Posterior cingulate gyrus (tissue), 11 donors: ENCODE data around the gene IL12A.
A peak's percentile ranks its signal among the peaks of the same experiment; 100 is the strongest.

Experiments
- DNase-seq, 10 donors: peaks; one replicate each; pipeline versions ENCODE4 v3.0.0 to v3.0.0-alpha.2; 2020 to 2021; ENCODE audit warnings: mixed read lengths in 3 of 10
- intact Hi-C: fragments of 100-400 bp; cut with DNase I; formaldehyde crosslinking; loops from one replicate; pipeline ENCODE4 v1.15.1; 2023

IL12A gene

GRCh38 chr3:159988617-159989271 lies at the start of gene IL12A:
TSS of gene IL12A (plus strand) at chr3:159988835.
- intact Hi-C loops = loop anchor here (5.0 kb wide), 1 partner anchor 106 kb away; no protein-coding TSS in a partner anchor

GRCh38 chr3:159941038-159942000 lies 47.3 kb upstream of the IL12A start:
- DNase-seq = no peak
- intact Hi-C loops = no loop called here

More at GRCh38 chr3:159988617-159989271, at the start of gene IL12A:
- DNase-seq = peak; percentile 49 to 95 (median 80)

GRCh38 chr3:159944781-159945180 lies 43.9 kb upstream of the IL12A start:
- intact Hi-C loops = no loop called here
- DNase-seq = no peak

GRCh38 chr3:159945930-159946329 lies 42.7 kb upstream of the IL12A start:
- DNase-seq = no peak
- intact Hi-C loops = no loop called here

- intact Hi-C loops = no loop called here
- no peak for DNase-seq
Observed at GRCh38 chr3:159947220-159947619, 41.4 kb upstream of the IL12A start.

GRCh38 chr3:159948429-159949144 lies 40.0 kb upstream of the IL12A start:
- DNase-seq = no peak
- intact Hi-C loops = no loop called here

- no peak for DNase-seq
- intact Hi-C loops = no loop called here
Observed at GRCh38 chr3:159950156-159950898, 38.3 kb upstream of the IL12A start.

GRCh38 chr3:159951540-159951939 lies 37.1 kb upstream of the IL12A start:
- DNase-seq = no peak
- intact Hi-C loops = no loop called here

GRCh38 chr3:159953325-159954085 lies 35.1 kb upstream of the IL12A start:
- intact Hi-C loops = no loop called here

GRCh38 chr3:159960188-159961148 lies 28.2 kb upstream of the IL12A start:
- intact Hi-C loops = no loop called here
- no peak for DNase-seq

More at GRCh38 chr3:159953325-159954085, 35.1 kb upstream of the IL12A start:
- DNase-seq = no peak

- intact Hi-C loops = no loop called here
- no peak for DNase-seq
Observed at GRCh38 chr3:159964166-159964973, 24.3 kb upstream of the IL12A start.

GRCh38 chr3:159971311-159971710 lies 17.3 kb upstream of the IL12A start:
- intact Hi-C loops = no loop called here
- no peak for DNase-seq

GRCh38 chr3:159977295-159977694 lies 11.3 kb upstream of the IL12A start:
- intact Hi-C loops = no loop called here
- no peak for DNase-seq

GRCh38 chr3:159978353-159978752 lies 10.3 kb upstream of the IL12A start:
- DNase-seq = no peak
- intact Hi-C loops = no loop called here

GRCh38 chr3:159978918-159979703 lies 9.5 kb upstream of the IL12A start:
- intact Hi-C loops = no loop called here

GRCh38 chr3:159982442-159982974 lies 6.1 kb upstream of the IL12A start:
- intact Hi-C loops = no loop called here
- DNase-seq = no peak

More at GRCh38 chr3:159978918-159979703, 9.5 kb upstream of the IL12A start:
- no peak for DNase-seq
